Measurements from ENCODE around the gene IL1RAPL2. TPM values are rescaled to one million over a fixed set of nuclear protein-coding genes. Genes with fewer than 3 reads are reported as not detected.

IL1RAPL2 gene
- total RNA-seq, 1 experiment from 2014 or later, result not detected

DNA sequence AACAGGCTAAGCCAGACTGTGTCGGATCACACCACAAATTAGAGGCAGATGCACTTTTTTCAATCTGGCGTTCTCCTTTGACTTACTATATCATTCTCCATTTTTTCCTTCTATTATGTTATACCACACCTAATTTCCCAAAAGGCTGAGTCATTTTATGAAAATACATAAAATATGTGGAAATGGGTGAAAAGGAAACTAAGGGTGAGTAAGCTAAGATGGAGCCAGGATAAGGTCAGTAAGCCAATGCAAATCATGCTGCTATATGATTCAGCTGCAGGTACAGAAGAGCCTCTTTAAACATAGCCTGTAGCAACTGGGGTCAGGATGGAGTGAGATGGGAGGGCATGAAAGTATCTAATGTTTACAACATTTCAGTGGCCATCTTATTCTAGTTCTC, 748.5 kb downstream of the IL1RAPL2 start:
- TF ChIP-seq POLR2AphosphoS5 (IDR thresholded peaks at IDR 0.05; ENCODE audit: low read depth, low read length), result no peak
- no peak for TF ChIP-seq TCF7L2 (IDR thresholded peaks at IDR 0.05; ENCODE audit: low read depth, low read length)
- no peak for TF ChIP-seq SIN3A (IDR thresholded peaks at IDR 0.05; ENCODE audit: borderline replicate concordance, insufficient read depth, low read depth, low read length)
- TF ChIP-seq, protein P1, sequence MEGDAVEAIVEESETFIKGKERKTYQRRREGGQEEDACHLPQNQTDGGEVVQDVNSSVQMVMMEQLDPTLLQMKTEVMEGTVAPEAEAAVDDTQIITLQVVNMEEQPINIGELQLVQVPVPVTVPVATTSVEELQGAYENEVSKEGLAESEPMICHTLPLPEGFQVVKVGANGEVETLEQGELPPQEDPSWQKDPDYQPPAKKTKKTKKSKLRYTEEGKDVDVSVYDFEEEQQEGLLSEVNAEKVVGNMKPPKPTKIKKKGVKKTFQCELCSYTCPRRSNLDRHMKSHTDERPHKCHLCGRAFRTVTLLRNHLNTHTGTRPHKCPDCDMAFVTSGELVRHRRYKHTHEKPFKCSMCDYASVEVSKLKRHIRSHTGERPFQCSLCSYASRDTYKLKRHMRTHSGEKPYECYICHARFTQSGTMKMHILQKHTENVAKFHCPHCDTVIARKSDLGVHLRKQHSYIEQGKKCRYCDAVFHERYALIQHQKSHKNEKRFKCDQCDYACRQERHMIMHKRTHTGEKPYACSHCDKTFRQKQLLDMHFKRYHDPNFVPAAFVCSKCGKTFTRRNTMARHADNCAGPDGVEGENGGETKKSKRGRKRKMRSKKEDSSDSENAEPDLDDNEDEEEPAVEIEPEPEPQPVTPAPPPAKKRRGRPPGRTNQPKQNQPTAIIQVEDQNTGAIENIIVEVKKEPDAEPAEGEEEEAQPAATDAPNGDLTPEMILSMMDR (IDR thresholded peaks at IDR 0.05), result no peak
- TF ChIP-seq, protein P2, sequence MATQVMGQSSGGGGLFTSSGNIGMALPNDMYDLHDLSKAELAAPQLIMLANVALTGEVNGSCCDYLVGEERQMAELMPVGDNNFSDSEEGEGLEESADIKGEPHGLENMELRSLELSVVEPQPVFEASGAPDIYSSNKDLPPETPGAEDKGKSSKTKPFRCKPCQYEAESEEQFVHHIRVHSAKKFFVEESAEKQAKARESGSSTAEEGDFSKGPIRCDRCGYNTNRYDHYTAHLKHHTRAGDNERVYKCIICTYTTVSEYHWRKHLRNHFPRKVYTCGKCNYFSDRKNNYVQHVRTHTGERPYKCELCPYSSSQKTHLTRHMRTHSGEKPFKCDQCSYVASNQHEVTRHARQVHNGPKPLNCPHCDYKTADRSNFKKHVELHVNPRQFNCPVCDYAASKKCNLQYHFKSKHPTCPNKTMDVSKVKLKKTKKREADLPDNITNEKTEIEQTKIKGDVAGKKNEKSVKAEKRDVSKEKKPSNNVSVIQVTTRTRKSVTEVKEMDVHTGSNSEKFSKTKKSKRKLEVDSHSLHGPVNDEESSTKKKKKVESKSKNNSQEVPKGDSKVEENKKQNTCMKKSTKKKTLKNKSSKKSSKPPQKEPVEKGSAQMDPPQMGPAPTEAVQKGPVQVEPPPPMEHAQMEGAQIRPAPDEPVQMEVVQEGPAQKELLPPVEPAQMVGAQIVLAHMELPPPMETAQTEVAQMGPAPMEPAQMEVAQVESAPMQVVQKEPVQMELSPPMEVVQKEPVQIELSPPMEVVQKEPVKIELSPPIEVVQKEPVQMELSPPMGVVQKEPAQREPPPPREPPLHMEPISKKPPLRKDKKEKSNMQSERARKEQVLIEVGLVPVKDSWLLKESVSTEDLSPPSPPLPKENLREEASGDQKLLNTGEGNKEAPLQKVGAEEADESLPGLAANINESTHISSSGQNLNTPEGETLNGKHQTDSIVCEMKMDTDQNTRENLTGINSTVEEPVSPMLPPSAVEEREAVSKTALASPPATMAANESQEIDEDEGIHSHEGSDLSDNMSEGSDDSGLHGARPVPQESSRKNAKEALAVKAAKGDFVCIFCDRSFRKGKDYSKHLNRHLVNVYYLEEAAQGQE (IDR thresholded peaks at IDR 0.05; ENCODE audit: insufficient read depth in 1 of 2, low read depth in 2 of 2, low read length in 1 of 2), result no peak
- ChIA-PET CTCF (no interaction called here), POLR2A (no interaction called here)
- ATAC-seq (no peak), DNase-seq (ENCODE audit: low read depth, low spot score) (no peak)
- Histone ChIP-seq H3K27me3 (ENCODE audit: control insufficient read depth, insufficient read depth, low read length) (no peaks in the 10 kb centered on the region), H3K36me3 (ENCODE audit: control insufficient read depth, insufficient read depth, low read length) (no peaks in the 10 kb centered on the region), H3K4me1 (ENCODE audit: control insufficient read depth, insufficient read depth, low read length) (no peaks in the 10 kb centered on the region), H3K27ac (ENCODE audit: low read length) (no peak overlapping the region), H3K4me3 (ENCODE audit: low read depth in 2 of 2, low read length in 2 of 2) (no peak overlapping the region), H3K9me3 (ENCODE audit: control insufficient read depth, insufficient read depth, low read depth, low read length) (no peaks in the 10 kb centered on the region)
- in situ Hi-C loops (cut with HindIII; ENCODE audit: low pct_unique_long_range_greater_than_20kb, low sequenced_read_pairs), result no loop called here
- intact Hi-C loops (cut with micrococcal nuclease; ENCODE audit: unreplicated experiment), result no loop called here
- no TSS peak for BruUV-seq (replicated peaks)

DNA sequence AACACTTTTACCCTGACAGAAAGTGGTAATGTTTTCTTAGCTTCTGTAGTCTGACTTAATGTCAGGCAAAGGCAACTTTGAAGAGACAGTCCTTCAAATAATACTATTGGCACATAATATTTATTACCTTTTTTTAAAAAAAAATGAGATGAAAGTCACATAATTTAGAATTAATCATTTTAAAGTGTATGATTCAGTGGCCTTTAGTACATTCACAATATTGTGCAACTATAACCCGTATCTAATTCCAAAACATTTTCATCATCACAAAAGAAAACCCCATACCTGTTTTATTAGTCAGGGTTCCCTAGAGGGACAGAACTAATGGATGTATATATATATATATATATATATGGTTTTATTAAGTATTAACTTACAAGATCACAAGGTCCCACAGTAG, 749.2 kb downstream of the IL1RAPL2 start:
- TF ChIP-seq, protein P2 (IDR thresholded peaks at IDR 0.05; ENCODE audit: insufficient read depth in 1 of 2, low read depth in 2 of 2, low read length in 1 of 2), result no peak
- TF ChIP-seq TCF7L2 (IDR thresholded peaks at IDR 0.05; ENCODE audit: low read depth, low read length), result no peak
- no peak for TF ChIP-seq POLR2AphosphoS5 (IDR thresholded peaks at IDR 0.05; ENCODE audit: low read depth, low read length)
- TF ChIP-seq, protein P1 (IDR thresholded peaks at IDR 0.05), result no peak
- no peak for TF ChIP-seq SIN3A (IDR thresholded peaks at IDR 0.05; ENCODE audit: borderline replicate concordance, insufficient read depth, low read depth, low read length)
- H3K9me3 ChIP-seq (ENCODE audit: control insufficient read depth, insufficient read depth, low read depth, low read length), result no peaks in the 10 kb centered on the region
- CTCF ChIA-PET, result no interaction called here
- no peak overlapping the region for H3K4me3 ChIP-seq (ENCODE audit: low read depth in 2 of 2, low read length in 2 of 2)
- no peak for ATAC-seq
- in situ Hi-C loops (cut with HindIII; ENCODE audit: low pct_unique_long_range_greater_than_20kb, low sequenced_read_pairs) (no loop called here), intact Hi-C loops (cut with micrococcal nuclease; ENCODE audit: unreplicated experiment) (no loop called here)
- no peak for DNase-seq (ENCODE audit: low read depth, low spot score)
- H3K4me1 ChIP-seq (ENCODE audit: control insufficient read depth, insufficient read depth, low read length), result no peaks in the 10 kb centered on the region
- POLR2A ChIA-PET, result no interaction called here
- no peaks in the 10 kb centered on the region for H3K27me3 ChIP-seq (ENCODE audit: control insufficient read depth, insufficient read depth, low read length)
- no peak overlapping the region for H3K27ac ChIP-seq (ENCODE audit: low read length)
- no TSS peak for BruUV-seq (replicated peaks)
- no peaks in the 10 kb centered on the region for H3K36me3 ChIP-seq (ENCODE audit: control insufficient read depth, insufficient read depth, low read length)
